Nephron (organoid): ENCODE measurements around the gene MYZAP.

Experiments used
- H3K27ac Mint-ChIP-seq, 3 experiments: 2 replicates each; pipeline ENCODE4 v1.8.0; 2020; ENCODE audit warnings: mixed read lengths in 3 of 3, mild to moderate bottlenecking in 2 of 3, moderate library complexity in 1 of 3
- H3K27me3 Mint-ChIP-seq: 2 replicates; pipeline ENCODE4 v1.8.0; 2021; ENCODE audit warnings: low read depth, mild to moderate bottlenecking, moderate library complexity, mixed read lengths
- H3K36me3 Mint-ChIP-seq: 2 replicates; pipeline ENCODE4 v1.8.0; 2020; ENCODE audit warnings: low read depth, mixed read lengths
- H3K4me1 Mint-ChIP-seq: 2 replicates; pipeline ENCODE4 v1.8.0; 2020; ENCODE audit warnings: mixed read lengths
- H3K4me3 Mint-ChIP-seq, 3 experiments: 2 replicates each; pipeline ENCODE4 v1.8.0; 2020; ENCODE audit warnings: mild to moderate bottlenecking in 3 of 3, mixed read lengths in 3 of 3, moderate library complexity in 2 of 3
- H3K9me3 Mint-ChIP-seq: 2 replicates; pipeline ENCODE4 v1.8.0; 2020; ENCODE audit warnings: mixed read lengths
- CTCF ChIP-seq, 3 experiments: fragments of 200-600 bp; sonication (generic); IDR thresholded peaks; one replicate each; pipeline ENCODE4 v1.5.0; 2021; ENCODE audit warnings: antibody characterized with exemption in 3 of 3; ENCODE audit not compliant: unreplicated experiment in 3 of 3

Gene MYZAP

GRCh38 chr15:57662091-57662744 lies 70.5 kb downstream of the MYZAP start:
- no peaks in the 10 kb centered on the region for H3K36me3 Mint-ChIP-seq
- peaks cover 50% of the 10 kb centered on the region for H3K4me1 Mint-ChIP-seq
- H3K27ac Mint-ChIP-seq = peak overlapping the region; percentile 48 to 81 (median 69)
- peaks cover 4% of the 10 kb centered on the region for H3K27me3 Mint-ChIP-seq
- TF ChIP-seq CTCF (IDR thresholded peaks at IDR 0.05; ENCODE audit: unreplicated experiment in 3 of 3) = no peak
- no peaks in the 10 kb centered on the region for H3K9me3 Mint-ChIP-seq
- H3K4me3 Mint-ChIP-seq = no peak overlapping the region

DNA sequence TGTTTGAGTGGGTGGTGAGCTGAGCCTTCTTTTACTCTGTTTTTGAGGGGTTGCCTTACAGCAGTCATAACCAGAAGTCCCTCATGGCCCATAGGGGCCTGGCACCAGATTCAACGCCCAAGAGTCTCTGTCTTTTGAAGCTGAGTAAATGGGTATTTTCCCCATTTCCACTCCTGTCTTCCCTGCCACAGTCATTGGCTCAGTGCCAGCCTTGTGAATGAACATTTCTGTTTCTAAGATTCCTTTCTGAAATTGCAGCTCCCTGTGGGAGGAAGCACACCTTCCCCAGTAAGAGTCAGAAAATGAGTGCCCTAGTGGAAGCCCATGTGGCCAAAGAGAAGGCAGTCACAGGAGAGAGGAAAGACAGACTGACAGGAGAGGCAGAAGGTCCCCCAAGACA lies 71.1 kb downstream of the MYZAP start:
- H3K4me3 Mint-ChIP-seq = no peak overlapping the region
- no peaks in the 10 kb centered on the region for H3K9me3 Mint-ChIP-seq
- peaks cover 4% of the 10 kb centered on the region for H3K27me3 Mint-ChIP-seq
- no peak for TF ChIP-seq CTCF (IDR thresholded peaks at IDR 0.05; ENCODE audit: unreplicated experiment in 3 of 3)
- peaks cover 50% of the 10 kb centered on the region for H3K4me1 Mint-ChIP-seq
- no peaks in the 10 kb centered on the region for H3K36me3 Mint-ChIP-seq
- H3K27ac Mint-ChIP-seq = peak overlapping the region; percentile 69 to 81 (median 75)

DNA sequence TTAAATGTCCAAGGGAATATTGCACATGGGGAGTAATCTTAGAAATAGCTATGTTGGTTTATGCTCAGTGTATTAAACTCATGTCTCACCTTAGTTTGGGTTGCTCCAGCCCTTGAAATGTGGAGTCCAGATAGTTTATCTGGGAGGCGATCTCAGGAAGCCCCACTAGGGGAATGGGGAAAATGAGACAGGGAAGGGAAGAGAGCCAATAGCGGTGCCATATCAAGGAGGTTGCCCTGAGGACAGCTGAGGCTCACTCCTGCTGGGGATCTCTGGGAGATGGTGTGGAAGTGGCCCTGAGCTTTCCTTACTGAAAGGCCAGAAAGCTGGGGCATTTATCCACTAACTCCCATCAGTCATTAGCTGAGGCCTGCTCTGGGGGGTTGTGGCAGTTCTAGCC lies 71.6 kb downstream of the MYZAP start:
- no peaks in the 10 kb centered on the region for H3K36me3 Mint-ChIP-seq
- peaks cover 50% of the 10 kb centered on the region for H3K4me1 Mint-ChIP-seq
- H3K9me3 Mint-ChIP-seq = no peaks in the 10 kb centered on the region
- H3K4me3 Mint-ChIP-seq = no peak overlapping the region
- peak overlapping the region; percentile 69 to 81 (median 75) for H3K27ac Mint-ChIP-seq
- no peak for TF ChIP-seq CTCF (IDR thresholded peaks at IDR 0.05; ENCODE audit: unreplicated experiment in 3 of 3)
- H3K27me3 Mint-ChIP-seq = peaks cover 4% of the 10 kb centered on the region

DNA sequence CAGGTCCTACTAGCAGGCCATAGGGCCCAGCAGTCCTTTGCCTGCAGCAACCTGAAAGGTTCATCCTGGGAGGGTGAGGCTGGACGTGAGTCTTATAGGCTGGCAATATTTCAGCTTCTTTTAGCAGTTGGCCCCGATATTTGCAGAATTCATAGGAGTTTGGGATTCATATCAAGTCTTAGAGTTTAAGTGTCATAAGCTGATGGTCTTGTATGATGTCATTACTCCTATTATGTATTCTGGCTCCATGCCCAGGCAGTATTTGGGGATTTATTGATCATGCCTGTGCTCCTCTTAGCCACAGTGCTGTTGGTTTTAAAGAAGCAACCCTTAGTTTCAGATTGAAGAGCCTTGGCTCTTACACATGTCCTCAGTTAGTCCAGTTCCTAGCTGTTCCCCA lies 73.5 kb downstream of the MYZAP start:
- H3K27ac Mint-ChIP-seq = peak overlapping the region; percentile 38 to 96 (median 90)
- peaks cover 49% of the 10 kb centered on the region for H3K4me1 Mint-ChIP-seq
- no peak overlapping the region for H3K4me3 Mint-ChIP-seq
- no peaks in the 10 kb centered on the region for H3K9me3 Mint-ChIP-seq
- H3K36me3 Mint-ChIP-seq = no peaks in the 10 kb centered on the region
- peaks cover 4% of the 10 kb centered on the region for H3K27me3 Mint-ChIP-seq
- no peak for TF ChIP-seq CTCF (IDR thresholded peaks at IDR 0.05; ENCODE audit: unreplicated experiment in 3 of 3)

DNA sequence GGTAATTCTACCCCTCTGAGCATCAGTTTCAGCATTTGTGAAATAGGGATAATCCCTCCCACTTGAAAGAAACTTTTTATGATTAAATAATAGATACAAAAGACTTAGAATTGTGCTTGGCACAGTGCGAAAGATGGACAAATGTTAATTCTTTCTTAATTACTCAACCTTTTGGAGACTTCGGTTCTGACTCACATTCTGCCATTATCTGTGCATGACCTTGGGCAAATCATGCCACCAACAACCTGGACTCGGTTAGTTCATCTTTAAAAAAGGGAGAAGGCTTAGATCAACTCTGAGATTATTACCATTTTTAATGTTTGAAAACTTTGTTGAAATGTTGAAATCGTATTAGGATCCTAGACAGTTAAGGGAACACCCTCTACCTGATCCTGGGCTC lies 74.2 kb downstream of the MYZAP start:
- Mint-ChIP-seq H3K4me3 (no peak overlapping the region), H3K36me3 (no peaks in the 10 kb centered on the region)

More for the DNA sequence above, 74.2 kb downstream of the MYZAP start:
- H3K9me3 Mint-ChIP-seq = no peaks in the 10 kb centered on the region
- H3K4me1 Mint-ChIP-seq = peaks cover 47% of the 10 kb centered on the region
- TF ChIP-seq CTCF (IDR thresholded peaks at IDR 0.05; ENCODE audit: unreplicated experiment in 3 of 3) = no peak
- peak overlapping the region; percentile 90 to 98 (median 96) for H3K27ac Mint-ChIP-seq
- H3K27me3 Mint-ChIP-seq = peaks cover 4% of the 10 kb centered on the region
